Osteoblast (primary cell): ENCODE measurements around the gene MACROD2. TPM values are rescaled to one million over a fixed set of nuclear protein-coding genes. Genes with fewer than 3 reads are reported as not detected.

Source experiments
- DNase-seq: peaks from one replicate; pipeline ENCODE4 v3.0.0; 2011; ENCODE audit warnings: low spot score, mixed read lengths; ENCODE audit not compliant: insufficient read length; ENCODE audit errors: missing footprints
- H2AFZ ChIP-seq: 2 replicates; pipeline ENCODE4 v1.6.0; 2011; ENCODE audit warnings: mild to moderate bottlenecking, low read length
- H3K27ac ChIP-seq: 2 replicates; pipeline ENCODE4 v1.5.1; 2011; ENCODE audit warnings: mild to moderate bottlenecking, low read depth, low read length, moderate library complexity
- H3K27me3 ChIP-seq: 2 replicates; pipeline ENCODE4 v1.6.0; 2012; ENCODE audit warnings: mild to moderate bottlenecking, control low read depth, inconsistent platforms, low read length, moderate library complexity; ENCODE audit not compliant: insufficient read depth
- H3K36me3 ChIP-seq: 2 replicates; pipeline ENCODE4 v1.5.1; 2011; ENCODE audit warnings: mild to moderate bottlenecking, low read length, control low read depth, moderate library complexity; ENCODE audit not compliant: insufficient read depth
- H3K4me1 ChIP-seq: 2 replicates; pipeline ENCODE4 v1.5.1; 2011; ENCODE audit warnings: mild to moderate bottlenecking, low read length, control low read depth, moderate library complexity; ENCODE audit not compliant: insufficient read depth
- H3K4me2 ChIP-seq: 2 replicates; pipeline ENCODE4 v1.6.0; 2011; ENCODE audit warnings: mild to moderate bottlenecking, low read length; ENCODE audit not compliant: insufficient read depth
- H3K4me3 ChIP-seq: fragments of 200-600 bp; sonication (generic); 3 replicates; pipeline ENCODE4 v1.5.1; 2012; ENCODE audit warnings: mild to moderate bottlenecking, low read length, inconsistent platforms; ENCODE audit not compliant: insufficient read depth
- H3K79me2 ChIP-seq: 2 replicates; pipeline ENCODE4 v1.6.0; 2012; ENCODE audit warnings: mild to moderate bottlenecking, low read length, control low read depth, inconsistent platforms; ENCODE audit not compliant: insufficient read depth
- H3K9me3 ChIP-seq: 2 replicates; pipeline ENCODE4 v1.5.1; 2011; ENCODE audit warnings: low read depth, low read length, control low read depth
- H4K20me1 ChIP-seq: 2 replicates; pipeline ENCODE4 v1.6.0; 2012; ENCODE audit warnings: mild to moderate bottlenecking, low read length, control low read depth; ENCODE audit not compliant: insufficient read depth
- total RNA-seq: library from RNA; depleted of rRNA; stranded (reverse); fragments of >200 nt; gene quantifications from 2 replicates; pipeline ENCODE4 v1.2.3, GENCODE V29; 2012
- TF ChIP-seq, protein P1 (sequence below): IDR thresholded peaks from 2 replicates; pipeline ENCODE4 v1.5.1; 2011; ENCODE audit warnings: mild to moderate bottlenecking, low read depth, low read length, moderate library complexity; ENCODE audit errors: extremely low read depth

The MACROD2 gene
- total RNA-seq, 1 donor: 4.0 TPM

DNA sequence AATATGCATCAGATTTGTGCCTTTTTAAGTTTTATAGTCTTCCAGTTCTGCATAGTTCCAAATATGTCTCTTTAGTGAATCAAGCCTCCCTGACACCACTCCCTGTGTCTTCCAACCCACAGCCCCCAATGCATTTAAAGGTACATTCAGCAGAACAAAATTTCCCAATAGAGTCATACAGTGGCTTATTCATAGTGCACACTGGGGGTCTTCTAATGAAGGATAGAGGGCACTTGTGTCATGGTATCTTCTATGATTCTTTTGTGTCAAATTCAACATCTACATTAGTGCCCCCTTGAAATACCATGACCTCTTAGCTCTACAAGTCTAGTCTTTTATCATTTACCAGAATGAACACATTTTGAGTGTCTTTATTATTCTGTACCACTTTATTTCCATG lies 308.3 kb downstream of the MACROD2 start:
- DNase-seq: no peak
- TF ChIP-seq, protein P1, sequence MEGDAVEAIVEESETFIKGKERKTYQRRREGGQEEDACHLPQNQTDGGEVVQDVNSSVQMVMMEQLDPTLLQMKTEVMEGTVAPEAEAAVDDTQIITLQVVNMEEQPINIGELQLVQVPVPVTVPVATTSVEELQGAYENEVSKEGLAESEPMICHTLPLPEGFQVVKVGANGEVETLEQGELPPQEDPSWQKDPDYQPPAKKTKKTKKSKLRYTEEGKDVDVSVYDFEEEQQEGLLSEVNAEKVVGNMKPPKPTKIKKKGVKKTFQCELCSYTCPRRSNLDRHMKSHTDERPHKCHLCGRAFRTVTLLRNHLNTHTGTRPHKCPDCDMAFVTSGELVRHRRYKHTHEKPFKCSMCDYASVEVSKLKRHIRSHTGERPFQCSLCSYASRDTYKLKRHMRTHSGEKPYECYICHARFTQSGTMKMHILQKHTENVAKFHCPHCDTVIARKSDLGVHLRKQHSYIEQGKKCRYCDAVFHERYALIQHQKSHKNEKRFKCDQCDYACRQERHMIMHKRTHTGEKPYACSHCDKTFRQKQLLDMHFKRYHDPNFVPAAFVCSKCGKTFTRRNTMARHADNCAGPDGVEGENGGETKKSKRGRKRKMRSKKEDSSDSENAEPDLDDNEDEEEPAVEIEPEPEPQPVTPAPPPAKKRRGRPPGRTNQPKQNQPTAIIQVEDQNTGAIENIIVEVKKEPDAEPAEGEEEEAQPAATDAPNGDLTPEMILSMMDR: no peak
- H3K27ac ChIP-seq: no peak overlapping the region

DNA sequence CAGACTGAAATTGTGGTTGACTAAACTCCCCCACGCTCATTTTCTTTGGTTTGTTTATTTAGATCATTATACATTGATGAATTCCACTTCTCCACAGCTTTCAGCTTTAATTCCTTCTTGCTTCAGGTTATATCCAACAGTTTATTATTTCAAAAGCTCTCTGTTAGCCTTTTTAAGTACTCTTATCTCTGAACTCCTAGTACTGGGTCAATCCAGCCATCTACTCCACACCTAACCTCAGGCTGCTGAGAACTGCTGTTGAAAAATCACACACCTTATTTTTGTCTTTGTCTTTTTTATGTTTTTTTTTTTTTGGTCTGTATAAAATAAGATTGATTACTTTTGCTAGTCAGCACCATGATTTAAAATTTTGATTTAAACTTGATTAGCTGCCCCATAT lies 309.2 kb downstream of the MACROD2 start:
- Histone ChIP-seq H3K27ac (no peak overlapping the region), H2AFZ (no peak overlapping the region)

More for the DNA sequence above, 308.3 kb downstream of the MACROD2 start:
- Histone ChIP-seq H3K79me2 (no peaks in the 10 kb centered on the region), H4K20me1 (no peaks in the 10 kb centered on the region), H3K4me2 (no peak overlapping the region), H3K27me3 (no peaks in the 10 kb centered on the region), H3K4me1 (no peaks in the 10 kb centered on the region), H3K9me3 (peaks cover 2% of the 10 kb centered on the region), H3K36me3 (no peaks in the 10 kb centered on the region), H3K4me3 (no peak overlapping the region), H2AFZ (no peak overlapping the region)

DNA sequence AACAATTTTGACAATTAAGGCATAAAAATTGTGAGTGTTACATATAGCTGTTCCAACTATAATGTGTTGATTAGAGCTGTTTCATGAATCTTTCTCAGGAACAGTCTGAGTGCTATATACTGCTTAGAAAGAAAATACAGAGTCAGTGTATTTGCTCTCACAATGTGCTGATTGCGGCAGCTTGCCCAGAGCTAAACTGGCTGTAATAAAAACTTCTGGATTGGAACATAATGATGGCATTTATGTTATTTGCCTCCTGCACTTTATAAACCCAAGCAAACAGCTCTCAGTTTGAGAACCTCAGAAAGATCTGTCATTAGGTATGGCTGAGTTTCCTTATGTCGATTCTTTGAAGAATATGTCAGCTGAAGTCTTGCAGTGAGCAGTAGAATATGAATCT lies 312.6 kb downstream of the MACROD2 start:
- Histone ChIP-seq H4K20me1 (no peaks in the 10 kb centered on the region), H3K9me3 (no peaks in the 10 kb centered on the region), H3K4me2 (no peak overlapping the region), H2AFZ (no peak overlapping the region), H3K4me1 (no peaks in the 10 kb centered on the region), H3K4me3 (no peak overlapping the region), H3K79me2 (no peaks in the 10 kb centered on the region), H3K27ac (no peak overlapping the region), H3K36me3 (no peaks in the 10 kb centered on the region), H3K27me3 (no peaks in the 10 kb centered on the region)
- no peak for DNase-seq
- TF ChIP-seq, protein P1: no peak

More for the DNA sequence above, 309.2 kb downstream of the MACROD2 start:
- Histone ChIP-seq H3K4me3 (no peak overlapping the region), H3K79me2 (no peaks in the 10 kb centered on the region), H3K27me3 (no peaks in the 10 kb centered on the region), H3K4me1 (no peaks in the 10 kb centered on the region), H3K9me3 (peaks cover 2% of the 10 kb centered on the region), H3K4me2 (no peak overlapping the region), H3K36me3 (no peaks in the 10 kb centered on the region), H4K20me1 (no peaks in the 10 kb centered on the region)
- TF ChIP-seq, protein P1: no peak
- DNase-seq: no peak

DNA sequence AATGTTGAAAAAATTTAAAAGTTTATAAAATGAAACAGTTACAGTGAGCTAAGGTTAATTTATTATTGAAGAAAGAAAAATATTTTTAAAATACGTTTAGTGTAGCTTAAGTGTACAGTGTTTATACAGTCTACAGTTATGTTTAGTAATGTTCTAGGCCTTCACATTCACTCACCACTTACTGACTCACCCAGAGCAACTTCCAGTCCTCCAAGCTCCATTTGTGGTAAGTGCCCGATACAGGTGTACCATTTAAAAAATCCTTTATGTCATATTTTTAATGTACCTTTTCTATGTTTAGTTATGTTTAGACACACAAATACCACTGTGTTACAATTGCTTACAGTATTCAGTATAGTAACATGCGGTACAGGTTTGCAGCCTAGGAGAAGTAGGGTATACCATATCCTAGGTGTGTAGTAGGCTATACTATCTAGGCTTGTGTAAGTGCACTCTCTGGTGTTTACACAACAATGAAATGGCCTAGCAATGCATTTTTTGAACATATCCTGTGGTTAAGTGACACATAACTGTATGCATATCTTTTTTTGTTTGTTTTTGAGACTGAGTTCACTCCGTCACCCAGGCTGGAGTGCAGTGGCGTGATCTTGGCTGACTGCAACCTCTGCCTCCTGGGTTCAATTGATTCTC lies 315.8 kb downstream of the MACROD2 start:
- H3K36me3 ChIP-seq: no peaks in the 10 kb centered on the region
- DNase-seq: no peak
- H3K4me3 ChIP-seq: no peak overlapping the region
- H3K9me3 ChIP-seq: no peaks in the 10 kb centered on the region
- no peak overlapping the region for H3K4me2 ChIP-seq
- H3K4me1 ChIP-seq: no peaks in the 10 kb centered on the region
- no peak overlapping the region for H3K27ac ChIP-seq
- H2AFZ ChIP-seq: no peak overlapping the region
- H3K27me3 ChIP-seq: no peaks in the 10 kb centered on the region
- no peaks in the 10 kb centered on the region for H3K79me2 ChIP-seq
- TF ChIP-seq, protein P1: no peak
- no peaks in the 10 kb centered on the region for H4K20me1 ChIP-seq
